Endodermal cell (in vitro differentiated cells): Measurements from ENCODE around the gene THOC7. TPM values are rescaled to one million over a fixed set of nuclear protein-coding genes. Genes with fewer than 3 reads are reported as not detected.
A peak's percentile ranks its signal among the peaks of the same experiment; 100 is the strongest.

Source experiments
- DNase-seq: peaks from one replicate; pipeline ENCODE4 v3.0.0-alpha.2; 2017
- H3K27ac ChIP-seq: 2 replicates; pipeline ENCODE4 v1.5.1; 2013; ENCODE audit warnings: mild to moderate bottlenecking, low read depth, low read length, moderate library complexity
- H3K27me3 ChIP-seq: 2 replicates; pipeline ENCODE4 v1.6.1; 2013; ENCODE audit warnings: mild to moderate bottlenecking, low read length, moderate library complexity; ENCODE audit not compliant: insufficient read depth, control insufficient read depth, poor library complexity, severe bottlenecking
- H3K36me3 ChIP-seq: 2 replicates; pipeline ENCODE4 v1.7.0; 2013; ENCODE audit warnings: mild to moderate bottlenecking, low read length, moderate library complexity; ENCODE audit not compliant: control insufficient read depth, insufficient read depth
- H3K4me1 ChIP-seq: one replicate; pipeline ENCODE4 v1.7.0; 2013; ENCODE audit warnings: low read length; ENCODE audit not compliant: control insufficient read depth, insufficient read depth
- H3K4me3 ChIP-seq: 2 replicates; pipeline ENCODE4 v1.5.1; 2013; ENCODE audit warnings: mild to moderate bottlenecking, low read length, moderate library complexity
- H3K9ac ChIP-seq: 2 replicates; pipeline ENCODE4 v1.6.1; 2013; ENCODE audit warnings: mild to moderate bottlenecking, low read length, moderate library complexity; ENCODE audit not compliant: poor library complexity, severe bottlenecking; ENCODE audit errors: extremely low read depth
- H3K9me3 ChIP-seq: 2 replicates; pipeline ENCODE4 v1.6.1; 2013; ENCODE audit warnings: mild to moderate bottlenecking, low read length, moderate library complexity; ENCODE audit not compliant: control insufficient read depth
- H3K27ac Mint-ChIP-seq: 2 replicates; pipeline ENCODE4 v1.8.0; 2020; ENCODE audit warnings: mixed read lengths
- H3K27me3 Mint-ChIP-seq: 2 replicates; pipeline ENCODE4 v1.8.0; 2021; ENCODE audit warnings: mild to moderate bottlenecking, mixed read lengths; ENCODE audit not compliant: insufficient read depth
- H3K36me3 Mint-ChIP-seq: 2 replicates; pipeline ENCODE4 v1.8.0; 2020; ENCODE audit warnings: low read depth, mixed read lengths
- H3K4me1 Mint-ChIP-seq: 2 replicates; pipeline ENCODE4 v1.8.0; 2020; ENCODE audit warnings: mixed read lengths
- H3K4me3 Mint-ChIP-seq: 2 replicates; pipeline ENCODE4 v1.8.0; 2020; ENCODE audit warnings: mild to moderate bottlenecking, moderate library complexity, mixed read lengths
- H3K9me3 Mint-ChIP-seq: 2 replicates; pipeline ENCODE4 v1.8.0; 2020; ENCODE audit warnings: mild to moderate bottlenecking, mixed read lengths
- CTCF ChIP-seq: fragments of 200-600 bp; sonication (generic); conservative IDR thresholded peaks from 2 replicates; pipeline ENCODE4 v1.5.0; 2021; ENCODE audit warnings: antibody characterized with exemption, mild to moderate bottlenecking
- WGBS, 2 experiments: methylation state at CpG; one replicate each; pipeline versions ENCODE4 v1.1.5 to v1.1.7; 2013; ENCODE audit warnings: missing lambda C conversion rate in 2 of 2, mixed read lengths in 1 of 2; ENCODE audit not compliant: insufficient coverage in 1 of 2, insufficient read length in 1 of 2; 5-methylcytosine and 5-hydroxymethylcytosine counted together
- total RNA-seq, 2 donors: library from RNA; stranded (reverse); fragmentation: NEBNext Ultra II Directional in 1 of 2; extraction: Animal tissue kit (Norgen Biotek cat#: 25700) in 1 of 2; gene quantifications; 2 replicates in 1 of 2; 3 replicates in 1 of 2; pipeline ENCODE4 v1.2.1, GENCODE V29; 2021

The THOC7 gene
- total RNA-seq, 2 donors from 2014 or later: 91.8 to 103 TPM

- Mint-ChIP-seq H3K36me3 (no peaks in the 10 kb centered on the region), H3K4me1 (peaks cover 22% of the 10 kb centered on the region), H3K27me3 (peaks cover 22% of the 10 kb centered on the region), H3K27ac (no peak overlapping the region), H3K9me3 (no peaks in the 10 kb centered on the region), H3K4me3 (no peak overlapping the region)
- 0 to 70% methylated on average over 1 to 3 of the region's 3 CpGs for WGBS, 2 experiments
- Histone ChIP-seq H3K36me3 (no peaks in the 10 kb centered on the region), H3K27ac (no peak overlapping the region), H3K4me1 (peaks cover 11% of the 10 kb centered on the region), H3K4me3 (no peak overlapping the region), H3K9ac (no peak overlapping the region), H3K27me3 (peaks cover 17% of the 10 kb centered on the region), H3K9me3 (no peaks in the 10 kb centered on the region)
- no peak for TF ChIP-seq CTCF
- peak; percentile 55 for DNase-seq
These were observed 49.4 kb downstream of the THOC7 start for GRCh38 chr3:63814237-63814636.

GRCh38 chr3:63809607-63810006 is 54.0 kb downstream of the THOC7 start:
- H3K4me1 Mint-ChIP-seq: peaks cover 15% of the 10 kb centered on the region
- no peak overlapping the region for H3K27ac Mint-ChIP-seq
- no peak for TF ChIP-seq CTCF
- WGBS, 2 experiments: 91 to 93% methylated on average over 4 to 6 of the region's 6 CpGs
- no peak for DNase-seq
- Histone ChIP-seq H3K27ac (no peak overlapping the region), H3K36me3 (no peaks in the 10 kb centered on the region), H3K9ac (no peak overlapping the region), H3K27me3 (no peaks in the 10 kb centered on the region), H3K9me3 (no peaks in the 10 kb centered on the region), H3K4me1 (peaks cover 8% of the 10 kb centered on the region), H3K4me3 (no peak overlapping the region)
- H3K9me3 Mint-ChIP-seq: no peaks in the 10 kb centered on the region
- peaks cover 3% of the 10 kb centered on the region for H3K27me3 Mint-ChIP-seq
- H3K4me3 Mint-ChIP-seq: no peak overlapping the region
- no peaks in the 10 kb centered on the region for H3K36me3 Mint-ChIP-seq

- no peak overlapping the region for H3K27ac Mint-ChIP-seq
- no peaks in the 10 kb centered on the region for H3K36me3 Mint-ChIP-seq
- DNase-seq: no peak
- H3K9me3 ChIP-seq: no peaks in the 10 kb centered on the region
- 98 to 100% methylated on average over 2 to 3 of the region's 3 CpGs for whole genome bisulfite sequencing, 2 experiments
- no peak overlapping the region for H3K4me3 ChIP-seq
- H3K4me1 ChIP-seq: peaks cover 3% of the 10 kb centered on the region
- peaks cover 3% of the 10 kb centered on the region for H3K27me3 Mint-ChIP-seq
- H3K36me3 ChIP-seq: no peaks in the 10 kb centered on the region
- no peak overlapping the region for H3K27ac ChIP-seq
- H3K4me3 Mint-ChIP-seq: no peak overlapping the region
- no peak for TF ChIP-seq CTCF
- peaks cover 5% of the 10 kb centered on the region for H3K4me1 Mint-ChIP-seq
- H3K27me3 ChIP-seq: no peaks in the 10 kb centered on the region
- no peaks in the 10 kb centered on the region for H3K9me3 Mint-ChIP-seq
- no peak overlapping the region for H3K9ac ChIP-seq
These were observed 55.0 kb downstream of the THOC7 start for GRCh38 chr3:63808633-63809032.
